ENCODE data around the gene PCDHA4.
"Not testable (repeated sequence)": the region's sequence is repeated elsewhere in the genome, so short reads cannot be mapped to it uniquely, and the experiment has no call there.

PCDHA4 gene

DNA sequence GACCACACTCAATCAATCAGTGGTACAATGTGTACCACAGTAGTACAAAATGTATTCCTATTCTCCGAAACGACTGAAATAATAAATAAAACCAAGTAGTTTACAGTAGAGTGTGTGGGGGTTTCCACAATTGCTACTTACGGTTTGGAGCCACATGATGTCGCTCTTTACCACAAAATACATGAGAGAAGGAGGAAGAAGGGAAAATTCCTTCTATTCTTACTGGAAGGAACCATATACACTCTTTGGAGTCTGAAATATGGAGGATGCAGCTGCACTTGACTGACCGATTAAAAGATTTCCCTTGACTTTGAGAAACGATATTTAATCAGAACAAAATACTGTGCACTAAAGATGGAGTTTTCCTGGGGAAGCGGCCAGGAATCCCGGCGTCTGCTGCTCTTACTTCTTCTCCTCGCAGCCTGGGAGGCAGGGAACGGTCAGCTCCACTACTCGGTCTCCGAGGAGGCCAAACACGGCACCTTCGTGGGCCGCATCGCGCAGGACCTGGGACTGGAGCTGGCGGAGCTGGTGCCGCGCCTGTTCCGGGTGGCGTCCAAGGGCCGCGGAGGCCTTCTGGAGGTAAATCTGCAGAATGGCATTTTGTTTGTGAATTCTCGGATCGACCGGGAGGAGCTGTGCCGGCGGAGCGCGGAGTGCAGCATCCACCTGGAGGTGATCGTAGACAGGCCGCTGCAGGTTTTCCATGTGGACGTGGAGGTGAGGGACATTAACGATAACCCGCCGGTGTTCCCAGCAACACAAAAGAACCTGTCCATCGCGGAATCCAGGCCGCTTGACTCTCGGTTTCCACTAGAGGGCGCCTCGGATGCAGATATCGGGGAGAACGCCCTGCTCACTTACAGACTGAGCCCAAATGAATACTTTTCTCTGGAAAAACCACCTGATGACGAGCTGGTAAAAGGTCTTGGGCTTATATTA lies at the start of gene PCDHA4:
Gene PCDHA4, plus strand, starts transcription at position 235 of the 942 bp plus-strand sequence.
- DNase-seq, result no peak

DNA sequence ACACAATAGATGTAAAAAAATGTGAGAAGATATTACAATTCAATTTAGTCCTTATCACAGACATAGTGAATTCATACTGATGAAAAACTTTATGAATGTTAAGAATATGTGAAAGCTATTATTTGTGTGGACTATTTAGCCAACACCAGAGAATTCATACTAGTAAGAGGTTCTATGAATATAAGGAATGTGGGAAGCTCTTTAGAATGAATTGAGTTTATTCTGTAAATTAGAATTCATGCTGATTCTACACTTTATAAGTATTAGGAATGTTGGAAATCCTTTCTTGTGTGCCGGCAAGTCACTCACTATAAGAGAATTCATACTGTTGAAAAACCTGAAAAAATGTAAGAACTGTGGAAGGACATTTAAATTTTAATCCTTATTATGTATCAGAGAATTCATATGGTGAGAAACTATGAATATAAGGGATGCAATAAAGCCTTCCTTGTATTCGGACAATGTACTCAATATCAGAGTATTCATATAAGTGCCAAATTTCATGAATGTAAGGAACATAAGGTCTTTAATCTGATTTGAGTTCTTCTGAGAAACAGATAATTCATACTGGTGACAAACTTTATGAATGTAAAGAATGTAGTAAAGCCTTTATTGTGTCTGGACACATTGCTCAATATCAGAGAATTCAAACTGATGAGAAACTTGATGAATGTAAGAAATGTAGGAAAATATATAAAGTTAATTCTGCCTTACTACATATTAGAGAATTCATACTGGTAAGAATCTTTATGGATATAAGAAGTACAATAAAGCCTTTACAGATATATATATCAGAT lies 42.5 kb upstream of the PCDHA4 start:
- no peak for DNase-seq

DNA sequence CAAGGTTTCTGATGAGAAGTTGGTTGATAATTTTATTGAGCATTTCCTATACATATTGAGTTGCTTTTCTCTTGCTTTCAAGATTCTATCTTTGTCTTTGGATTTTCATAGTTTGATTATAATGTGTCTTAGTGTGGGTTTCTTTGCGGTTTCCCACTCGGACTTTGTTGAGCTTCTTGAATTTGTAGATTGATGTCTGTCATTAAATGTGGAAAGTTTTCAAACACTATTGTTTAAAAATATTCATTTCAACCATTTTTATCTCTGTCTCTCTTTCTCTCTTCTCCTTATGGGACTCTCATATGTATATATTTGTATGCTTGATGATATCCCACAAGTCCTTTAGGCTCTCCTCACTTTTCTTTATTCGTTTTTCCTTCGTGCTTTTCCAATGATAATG lies 39.4 kb upstream of the PCDHA4 start:
- DNase-seq, result no peak

DNA sequence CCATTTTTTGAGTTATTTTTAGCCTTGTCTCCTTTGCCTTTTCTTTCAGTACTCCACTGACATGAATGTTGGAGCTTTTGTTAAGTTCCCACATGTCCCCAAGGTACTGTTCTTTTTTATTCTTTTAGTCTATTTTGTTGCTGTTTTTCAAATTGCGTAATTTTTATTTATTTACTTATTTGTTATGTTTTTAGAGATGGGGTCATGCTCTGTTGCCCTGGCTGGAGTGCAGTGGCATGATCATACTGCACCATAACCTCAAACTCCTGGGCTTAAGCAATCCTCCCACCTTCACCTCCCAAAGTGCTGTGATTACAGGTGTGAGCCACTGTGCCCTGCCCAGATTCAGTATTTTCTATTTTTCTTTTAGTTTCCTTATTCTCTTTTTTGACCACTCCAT lies 26.4 kb upstream of the PCDHA4 start:
- DNase-seq, result no peak

DNA sequence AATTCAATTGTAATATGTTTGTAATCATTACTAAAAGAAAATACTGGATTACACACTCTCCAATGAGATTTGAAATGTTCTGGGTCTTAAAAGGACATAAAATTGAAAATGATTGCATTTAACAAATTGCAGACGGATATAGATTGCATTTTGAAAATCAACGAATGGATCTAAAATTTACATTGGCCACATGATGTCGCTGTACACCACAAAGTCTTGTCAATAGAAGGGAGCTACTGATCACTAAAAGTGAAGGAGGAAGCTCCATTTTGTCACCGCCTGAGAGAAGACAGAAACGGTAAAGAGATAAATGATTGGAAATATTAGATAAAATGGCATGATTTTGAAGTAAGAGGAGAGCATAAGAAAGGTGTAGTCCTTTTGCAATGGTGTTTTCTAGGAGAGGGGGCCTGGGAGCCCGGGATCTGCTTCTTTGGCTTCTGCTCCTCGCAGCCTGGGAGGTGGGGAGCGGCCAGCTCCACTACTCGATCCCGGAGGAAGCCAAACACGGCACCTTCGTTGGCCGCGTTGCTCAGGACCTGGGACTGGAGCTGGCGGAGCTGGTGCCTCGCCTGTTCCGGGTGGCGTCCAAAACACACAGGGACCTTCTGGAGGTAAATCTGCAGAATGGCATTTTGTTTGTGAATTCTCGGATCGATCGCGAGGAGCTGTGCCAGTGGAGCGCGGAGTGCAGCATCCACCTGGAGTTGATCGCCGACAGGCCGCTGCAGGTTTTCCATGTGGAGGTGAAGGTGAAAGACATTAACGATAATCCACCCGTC lies 20.8 kb upstream of the PCDHA4 start, which contains the start of gene PCDHA1:
Gene PCDHA1, plus strand, starts transcription at position 236 of the 782 bp plus-strand sequence.
- DNase-seq, result no peak

DNA sequence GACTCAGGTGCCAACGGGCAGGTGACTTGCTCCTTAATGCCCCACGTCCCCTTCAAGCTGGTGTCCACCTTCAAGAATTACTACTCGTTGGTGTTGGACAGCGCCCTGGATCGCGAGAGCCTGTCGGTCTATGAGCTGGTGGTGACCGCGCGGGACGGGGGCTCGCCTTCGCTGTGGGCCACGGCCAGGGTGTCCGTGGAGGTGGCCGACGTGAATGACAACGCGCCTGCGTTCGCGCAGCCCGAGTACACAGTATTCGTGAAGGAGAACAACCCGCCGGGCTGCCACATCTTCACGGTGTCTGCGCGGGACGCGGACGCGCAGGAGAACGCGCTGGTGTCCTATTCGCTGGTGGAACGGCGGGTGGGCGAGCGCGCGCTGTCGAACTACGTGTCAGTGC lies 19.4 kb upstream of the PCDHA4 start:
- not testable (repeated sequence) for DNase-seq

DNA sequence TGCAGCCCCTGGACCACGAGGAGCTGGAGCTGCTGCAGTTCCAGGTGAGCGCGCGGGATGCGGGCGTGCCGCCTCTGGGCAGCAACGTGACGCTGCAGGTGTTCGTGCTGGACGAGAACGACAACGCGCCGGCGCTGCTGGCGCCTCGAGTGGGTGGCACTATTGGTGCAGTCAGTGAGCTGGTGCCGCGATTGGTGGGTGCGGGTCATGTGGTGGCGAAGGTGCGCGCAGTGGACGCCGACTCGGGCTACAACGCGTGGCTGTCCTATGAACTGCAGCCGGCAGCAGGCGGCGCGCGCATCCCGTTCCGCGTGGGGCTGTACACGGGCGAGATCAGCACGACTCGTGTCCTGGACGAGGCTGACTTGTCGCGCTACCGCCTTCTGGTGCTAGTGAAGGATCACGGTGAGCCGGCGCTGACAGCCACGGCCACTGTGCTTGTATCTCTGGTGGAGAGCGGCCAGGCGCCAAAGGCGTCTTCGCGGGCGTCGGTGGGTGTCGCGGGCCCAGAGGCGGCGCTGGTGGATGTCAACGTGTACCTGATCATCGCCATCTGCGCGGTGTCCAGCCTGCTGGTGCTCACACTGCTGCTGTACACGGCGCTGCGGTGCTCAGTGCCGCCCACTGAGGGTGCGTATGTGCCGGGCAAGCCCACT lies 18.9 kb upstream of the PCDHA4 start:
- DNase-seq, result not testable (repeated sequence)

DNA sequence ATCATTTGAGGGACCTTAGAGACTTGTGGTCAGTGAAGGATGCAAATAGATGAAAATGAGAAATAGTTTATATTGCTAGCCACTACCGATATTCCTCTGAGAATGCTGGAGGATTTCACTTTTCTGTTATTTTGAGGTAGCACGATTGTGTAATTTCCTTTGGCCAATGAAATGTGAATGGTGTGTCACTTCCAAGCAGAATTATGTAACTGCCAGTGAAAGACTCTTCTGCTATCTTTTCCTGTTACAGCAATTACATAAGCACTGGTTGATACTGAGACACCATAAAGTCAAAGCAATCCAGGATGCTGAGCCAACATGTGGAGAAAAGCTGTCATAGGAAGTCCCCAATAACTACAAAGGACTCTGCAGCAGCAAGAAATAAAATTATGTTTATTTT lies 15.8 kb upstream of the PCDHA4 start:
- DNase-seq, result no peak

DNA sequence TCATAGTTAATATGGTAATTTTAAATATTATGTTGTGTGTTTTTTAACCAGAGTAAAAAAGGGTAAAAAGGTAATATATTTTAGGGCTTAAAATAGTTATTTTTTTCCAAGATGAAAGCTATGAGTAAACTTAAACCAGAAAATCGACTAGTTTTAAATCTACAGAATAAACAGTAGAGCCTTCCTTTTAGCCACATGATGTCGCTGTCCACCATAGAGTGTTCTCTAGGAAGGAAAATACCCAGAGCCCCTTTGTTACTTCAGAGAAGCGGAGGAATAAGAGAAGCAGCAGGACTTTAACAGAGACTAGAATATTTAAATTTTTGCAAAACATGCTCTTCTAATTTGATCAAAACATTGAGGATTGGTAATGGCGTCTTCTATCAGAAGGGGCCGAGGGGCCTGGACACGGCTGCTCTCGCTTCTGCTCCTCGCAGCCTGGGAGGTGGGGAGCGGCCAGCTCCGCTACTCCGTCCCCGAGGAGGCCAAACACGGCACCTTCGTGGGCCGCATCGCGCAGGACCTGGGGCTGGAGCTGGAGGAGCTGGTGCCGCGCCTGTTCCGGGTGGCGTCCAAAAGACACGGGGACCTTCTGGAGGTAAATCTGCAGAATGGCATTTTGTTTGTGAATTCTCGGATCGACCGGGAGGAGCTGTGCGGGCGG lies 12.1 kb upstream of the PCDHA4 start, which contains the start of gene PCDHA2:
Gene PCDHA2, plus strand, starts transcription at position 258 of the 664 bp plus-strand sequence.
- DNase-seq, result no peak

DNA sequence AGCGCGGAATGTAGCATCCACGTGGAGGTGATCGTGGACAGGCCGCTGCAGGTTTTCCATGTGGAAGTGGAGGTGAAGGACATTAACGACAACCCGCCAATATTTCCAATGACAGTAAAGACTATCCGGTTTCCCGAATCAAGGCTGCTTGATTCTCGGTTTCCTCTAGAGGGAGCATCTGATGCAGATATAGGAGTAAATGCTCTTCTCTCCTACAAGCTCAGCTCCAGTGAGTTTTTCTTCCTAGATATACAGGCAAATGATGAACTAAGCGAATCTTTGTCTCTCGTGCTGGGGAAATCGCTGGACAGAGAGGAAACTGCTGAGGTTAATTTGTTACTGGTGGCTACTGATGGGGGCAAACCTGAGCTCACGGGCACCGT lies 11.6 kb upstream of the PCDHA4 start:
- no peak for DNase-seq

DNA sequence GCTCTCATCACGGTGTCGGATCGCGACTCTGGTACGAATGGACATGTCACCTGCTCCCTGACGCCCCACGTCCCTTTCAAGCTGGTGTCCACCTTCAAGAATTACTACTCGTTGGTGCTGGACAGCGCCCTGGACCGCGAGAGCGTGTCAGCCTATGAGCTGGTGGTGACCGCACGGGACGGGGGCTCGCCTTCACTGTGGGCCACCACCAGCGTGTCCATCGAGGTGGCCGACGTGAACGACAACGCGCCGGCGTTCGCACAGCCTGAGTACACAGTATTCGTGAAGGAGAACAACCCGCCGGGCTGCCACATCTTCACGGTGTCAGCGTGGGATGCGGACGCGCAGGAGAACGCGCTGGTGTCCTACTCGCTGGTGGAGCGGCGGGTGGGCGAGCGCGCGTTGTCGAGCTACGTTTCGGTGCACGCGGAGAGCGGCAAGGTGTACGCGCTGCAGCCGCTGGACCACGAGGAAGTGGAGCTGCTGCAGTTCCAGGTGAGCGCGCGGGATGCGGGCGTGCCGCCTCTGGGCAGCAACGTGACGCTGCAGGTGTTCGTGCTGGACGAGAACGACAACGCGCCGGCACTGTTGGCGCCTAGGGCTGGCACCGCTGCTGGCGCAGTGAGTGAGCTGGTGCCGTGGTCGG lies 10.7 kb upstream of the PCDHA4 start:
- DNase-seq, result not testable (repeated sequence)

DNA sequence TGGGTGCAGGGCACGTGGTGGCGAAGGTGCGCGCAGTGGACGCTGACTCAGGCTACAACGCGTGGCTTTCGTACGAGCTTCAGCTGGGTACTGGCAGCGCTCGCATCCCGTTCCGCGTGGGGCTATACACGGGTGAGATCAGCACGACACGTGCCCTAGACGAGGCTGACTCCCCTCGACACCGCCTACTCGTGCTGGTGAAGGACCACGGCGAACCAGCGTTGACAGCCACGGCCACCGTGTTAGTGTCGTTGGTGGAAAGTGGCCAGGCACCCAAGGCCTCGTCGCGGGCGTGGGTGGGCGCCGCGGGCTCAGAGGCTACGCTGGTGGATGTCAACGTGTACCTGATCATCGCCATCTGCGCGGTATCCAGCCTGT lies 10.2 kb upstream of the PCDHA4 start:
- no peak for DNase-seq

DNA sequence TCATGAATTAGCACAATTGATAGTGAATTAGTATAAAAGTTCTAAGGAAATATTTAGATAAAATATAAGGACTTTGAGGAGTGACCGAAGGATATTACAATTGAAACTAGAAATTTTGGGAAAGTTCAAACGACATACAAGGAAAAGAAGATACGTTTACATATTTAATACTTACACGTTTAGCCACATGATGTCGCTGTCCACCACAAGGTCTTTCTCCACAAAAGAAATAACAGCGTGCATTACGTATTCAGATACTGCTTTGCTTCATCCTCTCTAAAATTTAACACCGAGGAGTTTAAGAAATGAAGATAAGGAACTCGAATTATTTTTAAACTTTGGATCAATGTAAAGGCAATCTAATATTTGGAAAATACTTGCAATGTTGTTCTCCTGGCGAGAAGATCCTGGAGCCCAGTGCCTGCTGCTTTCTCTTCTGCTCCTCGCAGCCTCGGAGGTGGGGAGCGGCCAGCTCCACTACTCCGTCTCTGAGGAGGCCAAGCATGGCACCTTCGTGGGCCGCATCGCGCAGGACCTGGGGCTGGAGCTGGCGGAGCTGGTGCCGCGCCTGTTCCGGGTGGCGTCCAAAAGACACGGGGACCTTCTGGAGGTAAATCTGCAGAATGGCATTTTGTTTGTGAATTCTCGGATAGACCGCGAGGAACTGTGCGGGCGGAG lies 5.9 kb upstream of the PCDHA4 start, which contains the start of gene PCDHA3:
Gene PCDHA3, plus strand, starts transcription at position 242 of the 678 bp plus-strand sequence.
- no peak for DNase-seq

DNA sequence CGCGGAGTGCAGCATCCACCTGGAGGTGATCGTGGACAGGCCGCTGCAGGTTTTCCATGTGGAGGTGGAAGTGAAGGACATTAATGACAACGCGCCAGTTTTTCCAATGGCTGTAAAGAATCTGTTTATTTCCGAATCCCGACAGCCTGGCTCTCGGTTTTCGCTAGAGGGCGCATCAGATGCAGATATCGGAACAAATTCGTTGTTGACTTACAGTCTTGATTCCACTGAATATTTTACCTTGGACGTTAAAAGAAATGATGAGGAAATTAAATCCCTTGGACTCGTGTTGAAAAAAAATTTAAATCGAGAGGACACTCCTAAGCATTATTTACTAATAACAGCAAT lies 5.4 kb upstream of the PCDHA4 start:
- DNase-seq, result no peak

DNA sequence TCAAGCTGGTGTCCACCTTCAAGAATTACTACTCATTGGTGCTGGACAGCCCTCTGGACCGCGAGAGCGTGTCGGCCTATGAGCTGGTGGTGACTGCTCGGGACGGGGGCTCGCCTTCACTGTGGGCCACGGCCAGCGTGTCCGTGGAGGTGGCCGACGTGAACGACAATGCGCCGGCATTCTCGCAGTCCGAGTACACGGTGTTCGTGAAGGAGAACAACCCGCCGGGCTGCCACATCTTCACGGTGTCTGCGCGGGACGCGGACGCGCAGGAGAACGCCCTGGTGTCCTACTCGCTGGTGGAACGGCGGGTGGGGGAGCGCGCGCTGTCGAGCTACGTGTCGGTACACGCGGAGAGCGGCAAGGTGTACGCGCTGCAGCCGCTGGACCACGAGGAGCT lies 4.5 kb upstream of the PCDHA4 start:
- DNase-seq, result not testable (repeated sequence)

DNA sequence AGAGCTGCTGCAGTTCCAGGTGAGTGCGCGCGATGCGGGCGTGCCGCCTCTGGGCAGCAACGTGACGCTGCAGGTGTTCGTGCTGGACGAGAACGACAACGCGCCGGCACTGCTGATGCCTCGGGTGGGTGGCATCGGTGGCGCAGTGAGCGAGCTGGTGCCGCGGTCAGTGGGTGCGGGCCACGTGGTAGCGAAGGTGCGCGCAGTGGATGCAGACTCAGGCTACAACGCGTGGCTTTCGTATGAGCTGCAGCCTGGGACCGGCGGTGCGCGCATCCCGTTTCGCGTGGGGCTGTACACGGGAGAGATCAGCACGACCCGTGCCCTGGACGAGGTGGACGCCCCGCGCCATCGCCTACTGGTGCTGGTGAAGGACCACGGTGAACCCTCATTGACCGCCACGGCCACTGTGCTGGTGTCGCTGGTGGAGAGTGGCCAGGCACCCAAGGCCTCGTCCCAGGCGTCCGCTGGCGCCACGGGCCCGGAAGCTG lies 4.0 kb upstream of the PCDHA4 start:
- DNase-seq, result no peak

DNA sequence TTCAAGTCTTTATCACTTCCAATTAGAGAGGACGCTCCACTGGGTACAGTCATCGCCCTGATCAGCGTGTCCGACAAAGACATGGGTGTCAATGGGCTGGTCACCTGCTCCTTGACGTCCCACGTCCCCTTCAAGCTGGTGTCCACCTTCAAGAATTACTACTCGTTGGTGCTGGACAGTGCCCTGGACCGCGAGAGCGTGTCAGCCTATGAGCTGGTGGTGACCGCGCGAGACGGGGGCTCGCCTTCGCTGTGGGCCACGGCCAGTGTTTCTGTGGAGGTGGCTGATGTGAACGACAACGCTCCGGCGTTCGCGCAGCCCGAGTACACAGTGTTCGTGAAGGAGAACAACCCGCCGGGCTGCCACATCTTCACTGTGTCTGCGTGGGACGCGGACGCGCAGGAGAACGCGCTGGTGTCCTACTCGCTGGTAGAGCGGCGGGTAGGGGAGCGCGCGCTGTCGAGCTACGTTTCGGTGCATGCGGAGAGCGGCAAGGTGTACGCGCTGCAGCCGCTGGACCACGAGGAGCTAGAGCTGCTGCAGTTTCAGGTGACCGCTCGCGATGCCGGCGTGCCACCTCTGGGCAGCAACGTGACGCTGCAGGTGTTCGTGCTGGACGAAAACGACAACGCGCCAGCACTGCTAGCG lies 1.5 kb downstream of the PCDHA4 start:
- DNase-seq, result not testable (repeated sequence)

DNA sequence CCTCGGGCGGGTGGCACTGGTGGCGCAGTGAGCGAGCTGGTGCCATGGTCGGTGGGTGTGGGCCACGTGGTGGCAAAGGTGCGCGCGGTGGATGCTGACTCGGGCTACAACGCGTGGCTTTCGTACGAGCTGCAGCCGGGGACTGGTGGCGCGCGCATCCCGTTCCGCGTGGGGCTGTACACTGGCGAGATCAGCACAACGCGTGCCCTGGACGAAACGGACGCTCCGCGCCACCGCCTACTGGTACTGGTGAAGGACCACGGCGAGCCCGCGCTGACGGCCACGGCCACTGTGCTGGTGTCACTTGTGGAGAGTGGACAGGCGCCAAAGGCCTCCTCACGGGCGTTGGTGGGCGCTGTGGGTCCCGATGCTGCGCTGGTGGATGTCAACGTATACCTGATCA lies 2.0 kb downstream of the PCDHA4 start:
- no peak for DNase-seq

DNA sequence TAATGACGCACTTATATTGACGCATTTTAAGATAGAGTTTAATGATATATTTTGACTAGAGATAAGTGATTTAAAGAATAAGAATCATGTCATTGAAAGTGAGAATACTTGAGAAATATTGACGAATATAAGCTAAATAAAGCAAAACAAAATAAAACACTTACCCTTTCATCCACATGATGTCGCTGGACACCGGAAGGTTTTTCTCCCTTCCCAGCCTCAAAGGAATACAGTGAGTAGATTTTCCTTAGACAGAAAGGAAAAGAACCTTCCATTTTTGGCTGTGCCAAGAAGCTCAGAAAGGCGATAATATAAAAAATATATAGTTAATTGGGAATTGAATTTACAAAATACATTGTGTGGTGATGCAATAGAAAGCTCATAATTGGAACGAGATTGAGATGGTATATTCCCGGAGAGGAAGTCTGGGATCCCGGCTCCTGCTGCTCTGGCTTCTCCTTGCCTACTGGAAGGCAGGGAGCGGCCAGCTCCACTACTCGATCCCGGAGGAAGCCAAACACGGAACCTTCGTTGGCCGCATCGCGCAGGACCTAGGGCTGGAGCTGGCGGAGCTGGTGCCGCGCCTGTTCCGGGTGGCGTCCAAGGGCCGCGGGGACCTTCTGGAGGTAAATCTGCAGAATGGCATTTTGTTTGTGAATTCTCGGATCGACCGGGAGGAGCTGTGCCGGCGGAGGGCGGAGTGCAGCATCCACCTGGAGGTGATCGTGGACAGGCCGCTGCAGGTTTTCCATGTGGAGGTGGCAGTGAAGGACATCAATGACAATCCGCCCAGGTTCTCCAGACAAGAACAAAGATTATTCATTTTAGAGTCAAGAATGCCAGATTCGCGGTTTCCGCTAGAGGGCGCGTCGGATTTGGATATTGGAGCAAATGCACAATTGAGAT lies 14.8 kb downstream of the PCDHA4 start, which contains the start of gene PCDHA5:
Gene PCDHA5, plus strand, starts transcription at position 239 of the 906 bp plus-strand sequence.
- DNase-seq, result no peak
